ENCODE data around the gene ROR1.

ROR1 gene

GRCh38 chr1:63773815-63774616 is at the start of gene ROR1:
Gene ROR1, plus strand, starts transcription at chr1:63774017.
- DNase-seq (ENCODE audit: low spot score) = peak; percentile 84

- DNase-seq (ENCODE audit: low spot score) = no peak
Observed at GRCh38 chr1:63724375-63724899, 49.4 kb upstream of the ROR1 start.

GRCh38 chr1:63728611-63729226 is 45.1 kb upstream of the ROR1 start:
- DNase-seq (ENCODE audit: low spot score) = no peak

GRCh38 chr1:63729227-63729620 is 44.6 kb upstream of the ROR1 start:
- DNase-seq (ENCODE audit: low spot score) = no peak

- no peak for DNase-seq (ENCODE audit: low spot score)
Observed at GRCh38 chr1:63730211-63730610, 43.6 kb upstream of the ROR1 start.

- DNase-seq (ENCODE audit: low spot score) = peak; percentile 82
Observed at GRCh38 chr1:63731117-63732043, 42.4 kb upstream of the ROR1 start.

GRCh38 chr1:63732666-63733065 is 41.2 kb upstream of the ROR1 start:
- DNase-seq (ENCODE audit: low spot score) = no peak

- DNase-seq (ENCODE audit: low spot score) = no peak
Observed at GRCh38 chr1:63738772-63739171, 35.0 kb upstream of the ROR1 start.

GRCh38 chr1:63739452-63739851 is 34.4 kb upstream of the ROR1 start:
- DNase-seq (ENCODE audit: low spot score) = no peak

GRCh38 chr1:63740432-63740831 is 33.4 kb upstream of the ROR1 start:
- DNase-seq (ENCODE audit: low spot score) = no peak

- DNase-seq (ENCODE audit: low spot score) = no peak
Observed at GRCh38 chr1:63742526-63742925, 31.3 kb upstream of the ROR1 start.

- no peak for DNase-seq (ENCODE audit: low spot score)
Observed at GRCh38 chr1:63743781-63744180, 30.0 kb upstream of the ROR1 start.

GRCh38 chr1:63746129-63746864 is 27.5 kb upstream of the ROR1 start:
- no peak for DNase-seq (ENCODE audit: low spot score)

GRCh38 chr1:63747445-63747844 is 26.4 kb upstream of the ROR1 start:
- DNase-seq (ENCODE audit: low spot score) = no peak

GRCh38 chr1:63748046-63748580 is 25.7 kb upstream of the ROR1 start:
- DNase-seq (ENCODE audit: low spot score) = no peak

GRCh38 chr1:63748641-63749040 is 25.2 kb upstream of the ROR1 start:
- DNase-seq (ENCODE audit: low spot score) = no peak

GRCh38 chr1:63750721-63751120 is 23.1 kb upstream of the ROR1 start:
- no peak for DNase-seq (ENCODE audit: low spot score)

GRCh38 chr1:63752176-63752575 is 21.6 kb upstream of the ROR1 start:
- DNase-seq (ENCODE audit: low spot score) = no peak

- DNase-seq (ENCODE audit: low spot score) = no peak
Observed at GRCh38 chr1:63753591-63753990, 20.2 kb upstream of the ROR1 start.

GRCh38 chr1:63756839-63757238 is 17.0 kb upstream of the ROR1 start:
- DNase-seq (ENCODE audit: low spot score) = no peak

- DNase-seq (ENCODE audit: low spot score) = no peak
Observed at GRCh38 chr1:63757334-63757733, 16.5 kb upstream of the ROR1 start.

All from LoVo (cell line).